Natural killer cell (primary cell): ENCODE measurements around the gene ATF5. TPM values are rescaled to one million over a fixed set of nuclear protein-coding genes. Genes with fewer than 3 reads are reported as not detected.

ENCODE experiments used
- ATAC-seq, 3 donors: fragments of 150-1000 bp in 2 of 3; fragments of 200-7000 bp in 1 of 3; cut with Tn5 transposase; 1 replicate in 1 of 3; 2 replicates in 2 of 3; pipeline ENCODE4 v1.10.0; 2021; ENCODE audit warnings: mild to moderate bottlenecking in 2 of 3, moderate library complexity in 2 of 3
- DNase-seq, 2 donors: peaks; one replicate each; pipeline versions ENCODE4 v3.0.0 to v3.0.0-alpha.2; 2013 to 2021; ENCODE audit warnings: mixed read lengths in 1 of 2
- H3K27ac ChIP-seq: one replicate; pipeline ENCODE4 v1.5.1; 2013; ENCODE audit warnings: mild to moderate bottlenecking, low read length
- H3K27me3 ChIP-seq: one replicate; pipeline ENCODE4 v1.6.1; 2013; ENCODE audit warnings: low read length; ENCODE audit not compliant: control insufficient read depth, insufficient read depth
- H3K36me3 ChIP-seq: one replicate; pipeline ENCODE4 v1.6.1; 2013; ENCODE audit warnings: low read length; ENCODE audit not compliant: control insufficient read depth, insufficient read depth
- H3K4me1 ChIP-seq: one replicate; pipeline ENCODE4 v1.6.1; 2013; ENCODE audit warnings: low read length; ENCODE audit not compliant: control insufficient read depth, insufficient read depth
- H3K4me3 ChIP-seq: one replicate; pipeline ENCODE4 v1.5.1; 2013; ENCODE audit warnings: low read length
- H3K9me3 ChIP-seq: one replicate; pipeline ENCODE4 v1.6.1; 2013; ENCODE audit warnings: low read length; ENCODE audit not compliant: control insufficient read depth, insufficient read depth
- H3K27ac Mint-ChIP-seq, 2 donors: one replicate each; pipeline ENCODE4 v1.8.0; 2022; ENCODE audit warnings: mild to moderate bottlenecking in 2 of 2, mixed read lengths in 2 of 2, moderate library complexity in 1 of 2
- H3K27me3 Mint-ChIP-seq, 2 donors: one replicate each; pipeline ENCODE4 v1.8.0; 2022; ENCODE audit warnings: low read depth in 2 of 2, mixed read lengths in 2 of 2
- H3K36me3 Mint-ChIP-seq: one replicate; pipeline ENCODE4 v1.8.0; 2022; ENCODE audit warnings: mixed read lengths
- H3K4me1 Mint-ChIP-seq, 2 donors: one replicate each; pipeline ENCODE4 v1.8.0; 2022; ENCODE audit warnings: mixed read lengths in 2 of 2
- H3K4me3 Mint-ChIP-seq: one replicate; pipeline ENCODE4 v1.8.0; 2022; ENCODE audit warnings: mild to moderate bottlenecking, moderate library complexity, mixed read lengths
- H3K9me3 Mint-ChIP-seq, 2 donors: one replicate each; pipeline ENCODE4 v1.8.0; 2022; ENCODE audit warnings: mixed read lengths in 2 of 2
- CTCF ChIP-seq: fragments of 200-600 bp; IDR thresholded peaks from one replicate; pipeline ENCODE4 v1.8.0; 2022; ENCODE audit warnings: antibody characterized with exemption
- WGBS: methylation state at CpG from one replicate; pipeline ENCODE4 v1.1.7; 2013; ENCODE audit warnings: missing lambda C conversion rate; ENCODE audit not compliant: insufficient coverage; 5-methylcytosine and 5-hydroxymethylcytosine counted together
- intact Hi-C: fragments of 100-400 bp; cut with micrococcal nuclease; formaldehyde crosslinking; loops from one replicate; pipeline ENCODE4 v1.14.2; 2022
- total RNA-seq, 4 donors: library from RNA; stranded (reverse); fragments of 120-200 nt in 1 of 4; gene quantifications; one replicate each; pipeline versions ENCODE4 v1.2.3 to v1.2.4, GENCODE V29; 2013 to 2022

Gene ATF5
- total RNA-seq, 3 donors from 2014 or later (not counting 1 experiment from before 2014, with no cell fraction given) = 11.7 to 15.4 (median 14.2) TPM

GRCh38 chr19:49977881-49978280, 48.9 kb downstream of the ATF5 start:
- TF ChIP-seq CTCF = no peak
- no peaks in the 10 kb centered on the region for H3K27me3 ChIP-seq
- H3K27ac ChIP-seq = no peak overlapping the region
- peaks cover 40% of the 10 kb centered on the region for H3K36me3 ChIP-seq
- ATAC-seq = no peak
- H3K9me3 ChIP-seq = no peaks in the 10 kb centered on the region
- H3K36me3 Mint-ChIP-seq = no peaks in the 10 kb centered on the region
- H3K4me3 Mint-ChIP-seq = no peak overlapping the region
- H3K27ac Mint-ChIP-seq = no peak overlapping the region
- H3K27me3 Mint-ChIP-seq = no peaks in the 10 kb centered on the region
- H3K9me3 Mint-ChIP-seq = no peaks in the 10 kb centered on the region
- no peak overlapping the region for H3K4me3 ChIP-seq
- DNase-seq = no peak
- intact Hi-C loops = no loop called here
- H3K4me1 Mint-ChIP-seq = peaks cover 0 to 4% of the 10 kb centered on the region in 2 donors
- 95% methylated on average over 18 of the region's 18 CpGs for WGBS
- no peaks in the 10 kb centered on the region for H3K4me1 ChIP-seq

GRCh38 chr19:49978324-49978723, 49.3 kb downstream of the ATF5 start:
- Mint-ChIP-seq H3K27ac (no peak overlapping the region), H3K27me3 (no peaks in the 10 kb centered on the region), H3K36me3 (no peaks in the 10 kb centered on the region), H3K9me3 (no peaks in the 10 kb centered on the region), H3K4me1 (peaks cover 0 to 5% of the 10 kb centered on the region in 2 donors), H3K4me3 (no peak overlapping the region)
- no peak for ATAC-seq
- no peak for TF ChIP-seq CTCF
- intact Hi-C loops = no loop called here
- WGBS = 94% methylated on average over 11 of the region's 11 CpGs
- peaks cover 40% of the 10 kb centered on the region for H3K36me3 ChIP-seq
- DNase-seq = no peak
- peaks cover 1% of the 10 kb centered on the region for H3K4me1 ChIP-seq
- no peaks in the 10 kb centered on the region for H3K9me3 ChIP-seq
- H3K27ac ChIP-seq = no peak overlapping the region
- no peaks in the 10 kb centered on the region for H3K27me3 ChIP-seq
- no peak overlapping the region for H3K4me3 ChIP-seq

- ATAC-seq = no peak
- no peak overlapping the region for H3K4me3 Mint-ChIP-seq
- H3K36me3 ChIP-seq = peaks cover 39% of the 10 kb centered on the region
- no peaks in the 10 kb centered on the region for H3K36me3 Mint-ChIP-seq
- no peak overlapping the region for H3K27ac ChIP-seq
- peaks cover 8 to 9% of the 10 kb centered on the region in 2 donors for H3K4me1 Mint-ChIP-seq
- H3K4me1 ChIP-seq = peaks cover 7% of the 10 kb centered on the region
- TF ChIP-seq CTCF = no peak
- WGBS = 94% methylated on average over 21 of the region's 21 CpGs
- intact Hi-C loops = no loop called here
- H3K27me3 Mint-ChIP-seq = no peaks in the 10 kb centered on the region
- no peaks in the 10 kb centered on the region for H3K9me3 Mint-ChIP-seq
- no peak for DNase-seq
- H3K9me3 ChIP-seq = no peaks in the 10 kb centered on the region
- no peaks in the 10 kb centered on the region for H3K27me3 ChIP-seq
- H3K4me3 ChIP-seq = no peak overlapping the region
- H3K27ac Mint-ChIP-seq = no peak overlapping the region
Measured at GRCh38 chr19:49981603-49982593, 52.9 kb downstream of the ATF5 start.

Other genes with a start within 250 kb of the ATF5 start
- 1 to 10 TPM; 2.3 to 2.9 (median 2.4) TPM for gene ADM5, start 239.6 kb upstream of the ATF5 start, total RNA-seq
- gene CPT1C, start 238.1 kb upstream of the ATF5 start, total RNA-seq = under 1 TPM; 0.34 to 0.78 (median 0.73) TPM
- 1 to 10 TPM in 2 of 3 donors, under 1 TPM in 1; 0.35 to 2.4 (median 1.7) TPM for gene TSKS, start 165.9 kb upstream of the ATF5 start, total RNA-seq
- 100 to 1,000 TPM; 137 to 163 (median 161) TPM for gene AP2A1, start 162.2 kb upstream of the ATF5 start, total RNA-seq
- gene FUZ, start 115.9 kb upstream of the ATF5 start, total RNA-seq = 10 to 100 TPM; 17.7 to 33.1 (median 20.6) TPM
- 100 to 1,000 TPM in 1 of 3 donors, 10 to 100 TPM in 2; 64.2 to 132 (median 69.5) TPM for gene MED25, start 110.9 kb upstream of the ATF5 start, total RNA-seq
- 100 to 1,000 TPM; 116 to 132 (median 128) TPM for gene PTOV1, start 78.0 kb upstream of the ATF5 start, total RNA-seq
- 100 to 1,000 TPM; 228 to 253 (median 243) TPM for gene PNKP, start 61.6 kb upstream of the ATF5 start, total RNA-seq
- gene AKT1S1, start 51.9 kb upstream of the ATF5 start, total RNA-seq = 10 to 100 TPM; 12.8 to 17.8 (median 16.1) TPM
- 10 to 100 TPM; 45.8 to 59.7 (median 54.4) TPM for gene TBC1D17, start 51.5 kb upstream of the ATF5 start, total RNA-seq
- 1 to 10 TPM; 3.0 to 3.8 (median 3.4) TPM for gene IL4I1, start 32.3 kb upstream of the ATF5 start, total RNA-seq
- 10 to 100 TPM; 34.2 to 57.4 (median 40.9) TPM for gene NUP62, start 299 bp downstream of the ATF5 start, total RNA-seq
- gene SIGLEC11, start 32.0 kb downstream of the ATF5 start, total RNA-seq = under 1 TPM in 2 of 3 donors, not detected in 1; 0.40 to 0.75 TPM
- gene VRK3, start 96.2 kb downstream of the ATF5 start, total RNA-seq = 100 to 1,000 TPM in 1 of 3 donors, 10 to 100 TPM in 2; 82.7 to 105 (median 93.7) TPM
- 10 to 100 TPM in 2 of 3 donors, 1 to 10 TPM in 1; 7.9 to 16.2 (median 12.9) TPM for gene ZNF473, start 96.8 kb downstream of the ATF5 start, total RNA-seq
- not detected for gene IZUMO2, start 234.1 kb downstream of the ATF5 start, total RNA-seq